ENCODE results near the gene TTN.

DNA sequence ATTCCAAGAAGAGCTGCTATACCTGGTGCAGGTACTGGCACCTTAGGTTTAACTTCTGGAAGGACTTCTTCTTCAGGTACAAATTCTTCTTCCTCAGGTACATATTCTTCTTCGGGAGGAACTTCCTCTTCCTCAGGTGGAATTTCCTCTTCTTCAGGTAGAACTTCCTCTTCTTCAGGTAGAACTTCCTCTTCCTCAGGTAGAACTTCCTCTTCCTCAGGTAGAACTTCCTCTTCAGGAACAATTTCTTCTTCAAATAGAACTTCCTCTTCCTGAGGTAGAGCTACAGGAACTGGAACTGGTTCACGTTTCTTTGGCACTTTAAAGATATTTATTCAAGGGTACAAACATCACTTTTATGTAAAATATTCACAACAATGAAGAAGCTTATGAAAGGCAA lies 129.6 kb downstream of the TTN start:
- TF ChIP-seq CTCF (IDR thresholded peaks at IDR 0.05) (no peak), POLR2A (IDR thresholded peaks at IDR 0.05) (no peak)
